ENCODE data around the gene ST3GAL6.

The ST3GAL6 gene

GRCh38 chr3:98782824-98783500 is 19.8 kb downstream of the ST3GAL6 start:
- no peak overlapping the region for H3K4me3 ChIP-seq (ENCODE audit: low read length)

GRCh38 chr3:98784042-98784441 is 20.9 kb downstream of the ST3GAL6 start:
- Histone ChIP-seq H4K20me1 (ENCODE audit: control insufficient read depth, insufficient read depth, low read depth, low read length) (no peaks in the 10 kb centered on the region), H3K79me2 (ENCODE audit: control insufficient read depth, low read length) (no peaks in the 10 kb centered on the region), H3K36me3 (ENCODE audit: control insufficient read depth, low read length) (peaks cover 39% of the 10 kb centered on the region), H3K4me2 (ENCODE audit: low read length) (no peak overlapping the region), H3K4me1 (ENCODE audit: control insufficient read depth, low read length) (no peaks in the 10 kb centered on the region), H3F3A (ENCODE audit: control insufficient read depth, insufficient read depth) (no peaks in the 10 kb centered on the region), H3K9me2 (replicated peaks; ENCODE audit: control insufficient read depth, low read length) (no peaks in the 10 kb centered on the region), H3K27me3 (ENCODE audit: control insufficient read depth, low read length) (no peaks in the 10 kb centered on the region), H3K4me3 (ENCODE audit: low read length) (no peak overlapping the region), H3K9me3 (ENCODE audit: control insufficient read depth, insufficient read depth, low read length) (no peaks in the 10 kb centered on the region), H3K27ac (ENCODE audit: low read depth, low read length) (no peak overlapping the region)
- no peak for TF ChIP-seq EZH2phosphoT487 (IDR thresholded peaks at IDR 0.05; ENCODE audit: borderline replicate concordance, low read length)
- TF ChIP-seq, protein P1, sequence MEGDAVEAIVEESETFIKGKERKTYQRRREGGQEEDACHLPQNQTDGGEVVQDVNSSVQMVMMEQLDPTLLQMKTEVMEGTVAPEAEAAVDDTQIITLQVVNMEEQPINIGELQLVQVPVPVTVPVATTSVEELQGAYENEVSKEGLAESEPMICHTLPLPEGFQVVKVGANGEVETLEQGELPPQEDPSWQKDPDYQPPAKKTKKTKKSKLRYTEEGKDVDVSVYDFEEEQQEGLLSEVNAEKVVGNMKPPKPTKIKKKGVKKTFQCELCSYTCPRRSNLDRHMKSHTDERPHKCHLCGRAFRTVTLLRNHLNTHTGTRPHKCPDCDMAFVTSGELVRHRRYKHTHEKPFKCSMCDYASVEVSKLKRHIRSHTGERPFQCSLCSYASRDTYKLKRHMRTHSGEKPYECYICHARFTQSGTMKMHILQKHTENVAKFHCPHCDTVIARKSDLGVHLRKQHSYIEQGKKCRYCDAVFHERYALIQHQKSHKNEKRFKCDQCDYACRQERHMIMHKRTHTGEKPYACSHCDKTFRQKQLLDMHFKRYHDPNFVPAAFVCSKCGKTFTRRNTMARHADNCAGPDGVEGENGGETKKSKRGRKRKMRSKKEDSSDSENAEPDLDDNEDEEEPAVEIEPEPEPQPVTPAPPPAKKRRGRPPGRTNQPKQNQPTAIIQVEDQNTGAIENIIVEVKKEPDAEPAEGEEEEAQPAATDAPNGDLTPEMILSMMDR (IDR thresholded peaks at IDR 0.05; ENCODE audit: low read depth, low read length, poor library complexity, severe bottlenecking): no peak

More at GRCh38 chr3:98782824-98783500, 19.8 kb downstream of the ST3GAL6 start:
- H3K36me3 ChIP-seq (ENCODE audit: control insufficient read depth, low read length): peaks cover 47% of the 10 kb centered on the region
- H3K9me2 ChIP-seq (replicated peaks; ENCODE audit: control insufficient read depth, low read length): no peaks in the 10 kb centered on the region
- H3K9me3 ChIP-seq (ENCODE audit: control insufficient read depth, insufficient read depth, low read length): no peaks in the 10 kb centered on the region
- no peaks in the 10 kb centered on the region for H4K20me1 ChIP-seq (ENCODE audit: control insufficient read depth, insufficient read depth, low read depth, low read length)
- TF ChIP-seq EZH2phosphoT487 (IDR thresholded peaks at IDR 0.05; ENCODE audit: borderline replicate concordance, low read length): no peak
- TF ChIP-seq, protein P1 (IDR thresholded peaks at IDR 0.05; ENCODE audit: low read depth, low read length, poor library complexity, severe bottlenecking): no peak
- H3F3A ChIP-seq (ENCODE audit: control insufficient read depth, insufficient read depth): no peaks in the 10 kb centered on the region
- H3K79me2 ChIP-seq (ENCODE audit: control insufficient read depth, low read length): no peaks in the 10 kb centered on the region
- H3K4me2 ChIP-seq (ENCODE audit: low read length): no peak overlapping the region
- H3K27me3 ChIP-seq (ENCODE audit: control insufficient read depth, low read length): no peaks in the 10 kb centered on the region
- no peaks in the 10 kb centered on the region for H3K4me1 ChIP-seq (ENCODE audit: control insufficient read depth, low read length)
- H3K27ac ChIP-seq (ENCODE audit: low read depth, low read length): no peak overlapping the region

GRCh38 chr3:98784666-98785600 is 21.8 kb downstream of the ST3GAL6 start:
- H3K4me2 ChIP-seq (ENCODE audit: low read length): no peak overlapping the region
- no peak for TF ChIP-seq EZH2phosphoT487 (IDR thresholded peaks at IDR 0.05; ENCODE audit: borderline replicate concordance, low read length)
- TF ChIP-seq, protein P1 (IDR thresholded peaks at IDR 0.05; ENCODE audit: low read depth, low read length, poor library complexity, severe bottlenecking): no peak

More at GRCh38 chr3:98784666-98785600, 21.8 kb downstream of the ST3GAL6 start:
- Histone ChIP-seq H3K79me2 (ENCODE audit: control insufficient read depth, low read length) (no peaks in the 10 kb centered on the region), H3K4me3 (ENCODE audit: low read length) (no peak overlapping the region), H3K27ac (ENCODE audit: low read depth, low read length) (no peak overlapping the region), H3F3A (ENCODE audit: control insufficient read depth, insufficient read depth) (no peaks in the 10 kb centered on the region), H3K27me3 (ENCODE audit: control insufficient read depth, low read length) (no peaks in the 10 kb centered on the region), H3K9me2 (replicated peaks; ENCODE audit: control insufficient read depth, low read length) (no peaks in the 10 kb centered on the region), H3K4me1 (ENCODE audit: control insufficient read depth, low read length) (no peaks in the 10 kb centered on the region), H4K20me1 (ENCODE audit: control insufficient read depth, insufficient read depth, low read depth, low read length) (no peaks in the 10 kb centered on the region), H3K36me3 (ENCODE audit: control insufficient read depth, low read length) (peaks cover 31% of the 10 kb centered on the region), H3K9me3 (ENCODE audit: control insufficient read depth, insufficient read depth, low read length) (no peaks in the 10 kb centered on the region)

Measured in DOHH2 (cell line).